Measurements from ENCODE around the gene PHACTR4.
"Not testable (repeated sequence)": the region's sequence is repeated elsewhere in the genome, so short reads cannot be mapped to it uniquely, and the experiment has no call there.

PHACTR4 gene

DNA sequence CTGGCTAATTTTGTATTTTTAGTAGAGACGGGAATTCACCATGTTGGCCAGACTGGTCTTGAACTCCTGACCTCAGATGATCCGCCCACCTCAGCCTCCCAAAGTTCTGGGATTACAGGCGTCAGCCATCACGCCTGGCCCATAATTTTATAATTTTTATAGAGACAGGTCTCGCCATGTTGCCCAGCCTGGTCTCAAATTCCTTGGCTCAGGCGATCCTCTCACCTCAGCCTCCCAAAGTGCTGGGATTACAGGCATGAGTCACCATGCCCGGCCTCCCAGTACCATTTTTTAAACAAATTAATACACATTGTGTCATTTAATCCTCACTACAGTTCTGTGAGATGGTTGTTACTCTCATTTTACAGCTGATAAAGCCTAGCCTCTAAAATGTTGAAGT lies 3.9 kb downstream of the PHACTR4 start:
- not testable (repeated sequence) for FAIRE-seq

DNA sequence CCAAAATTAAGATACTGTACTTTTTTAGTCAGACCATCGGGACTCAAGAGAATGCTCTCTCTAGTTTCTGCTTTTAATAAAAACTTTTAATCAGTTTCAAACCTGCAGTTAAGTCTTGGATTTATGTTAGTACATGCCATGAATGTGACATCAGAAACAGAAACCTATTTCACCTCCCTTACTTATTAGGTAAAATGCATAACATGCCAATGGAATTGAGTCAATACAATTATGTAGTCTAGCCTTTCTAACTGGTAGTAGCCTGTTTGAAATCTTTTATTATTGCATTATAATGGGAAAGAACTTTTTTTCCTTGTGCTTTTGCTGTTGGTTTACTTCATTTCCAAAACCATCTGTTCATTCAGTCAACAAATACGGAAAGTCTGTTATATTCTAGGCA lies 4.8 kb downstream of the PHACTR4 start:
- no peak for FAIRE-seq

DNA sequence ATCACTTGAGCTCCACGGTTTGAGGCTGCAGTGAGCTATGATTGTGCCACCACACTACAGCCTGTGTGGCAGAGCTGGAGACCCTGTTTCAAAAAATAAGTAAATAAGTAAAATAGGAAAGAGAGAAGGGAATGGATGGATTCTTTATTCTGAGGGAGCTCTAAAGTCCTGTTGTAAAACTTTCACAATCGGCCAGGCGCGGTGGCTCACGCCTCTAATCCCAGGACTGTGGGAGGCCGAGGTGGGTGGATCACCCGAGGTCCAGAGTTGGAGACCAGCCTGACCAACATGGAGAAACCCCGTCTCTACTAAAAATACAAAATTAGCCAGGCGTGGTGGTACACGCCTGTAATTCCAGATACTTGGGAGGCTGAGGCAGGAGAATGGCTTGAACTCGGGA lies 6.1 kb downstream of the PHACTR4 start:
- FAIRE-seq, result not testable (repeated sequence)

DNA sequence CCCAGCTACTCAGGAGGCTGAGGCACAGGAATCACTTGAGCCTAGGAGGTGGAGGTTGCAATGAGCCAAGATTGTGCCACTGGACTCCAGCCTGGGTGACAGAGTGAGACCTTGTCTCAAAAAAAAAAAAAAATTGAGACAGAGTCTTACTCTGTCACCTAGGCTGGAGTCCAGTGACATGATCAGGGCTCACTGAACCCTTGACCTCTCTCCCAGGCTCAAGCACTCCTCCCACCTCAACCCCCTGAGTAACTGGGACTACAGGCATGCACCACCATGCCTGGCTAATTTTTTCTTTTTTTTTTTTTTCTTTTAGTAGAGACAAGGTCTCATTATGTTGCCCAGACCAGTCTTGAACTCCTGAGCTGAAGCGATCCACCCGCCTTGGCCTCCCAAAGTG lies 6.7 kb downstream of the PHACTR4 start:
- FAIRE-seq, result not testable (repeated sequence)

DNA sequence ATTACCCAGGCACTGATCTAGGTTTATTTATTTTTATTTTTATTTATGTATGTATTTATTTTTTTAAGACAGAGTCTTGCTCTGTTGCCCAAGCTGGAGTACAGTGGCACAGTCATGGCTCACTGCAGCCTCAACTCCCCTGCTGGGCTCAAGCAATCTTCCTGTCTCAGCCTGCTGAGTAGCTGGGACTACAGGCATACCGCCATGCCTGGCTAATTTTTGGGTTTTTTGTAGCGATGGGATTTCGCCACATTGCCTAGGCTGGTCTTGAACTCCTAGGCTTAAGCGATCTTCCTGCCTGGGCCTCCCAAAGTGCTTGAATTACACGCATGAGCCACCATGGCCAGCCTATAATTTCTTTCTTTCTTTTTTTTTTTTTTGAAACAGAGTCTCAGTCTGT lies 9.4 kb downstream of the PHACTR4 start:
- FAIRE-seq, result no peak

DNA sequence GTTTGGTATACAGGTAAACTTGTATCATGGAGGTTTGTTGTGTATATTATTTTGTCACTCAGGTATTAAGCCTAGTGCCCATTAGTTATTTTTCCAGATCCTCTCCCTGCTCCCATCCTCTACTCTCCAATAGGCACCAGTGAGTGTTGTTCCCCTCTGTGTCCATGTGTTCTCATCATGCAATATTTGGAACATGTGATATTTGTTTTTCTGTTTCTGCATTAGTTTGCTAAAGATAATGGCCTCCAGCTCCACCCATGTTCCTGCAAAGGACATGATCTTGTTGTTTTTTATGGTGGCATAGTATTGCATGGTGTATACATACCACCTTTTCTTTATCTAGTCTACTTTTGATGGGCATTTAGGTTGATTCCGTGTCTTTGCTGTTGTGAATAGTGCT lies 10.9 kb downstream of the PHACTR4 start:
- no peak for FAIRE-seq

DNA sequence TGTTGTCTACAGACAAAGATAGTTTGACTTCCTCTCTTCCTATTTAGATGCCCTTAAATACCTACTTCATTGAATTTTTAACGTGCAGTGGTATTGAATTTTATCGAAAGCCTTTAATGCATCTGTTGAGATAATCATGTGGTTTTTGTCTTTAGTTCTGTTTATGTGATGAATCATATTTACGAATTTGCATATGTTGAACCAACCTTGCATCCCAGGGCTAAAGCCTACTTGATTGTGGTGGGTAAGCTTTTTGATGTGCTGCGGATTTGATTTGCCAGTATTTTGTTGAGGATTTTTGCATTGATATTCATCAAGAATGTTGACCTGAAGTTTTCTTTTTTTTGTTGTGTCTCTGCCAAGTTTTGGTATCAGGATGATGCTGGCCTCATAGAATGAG lies 14.2 kb downstream of the PHACTR4 start:
- not testable (repeated sequence) for FAIRE-seq

DNA sequence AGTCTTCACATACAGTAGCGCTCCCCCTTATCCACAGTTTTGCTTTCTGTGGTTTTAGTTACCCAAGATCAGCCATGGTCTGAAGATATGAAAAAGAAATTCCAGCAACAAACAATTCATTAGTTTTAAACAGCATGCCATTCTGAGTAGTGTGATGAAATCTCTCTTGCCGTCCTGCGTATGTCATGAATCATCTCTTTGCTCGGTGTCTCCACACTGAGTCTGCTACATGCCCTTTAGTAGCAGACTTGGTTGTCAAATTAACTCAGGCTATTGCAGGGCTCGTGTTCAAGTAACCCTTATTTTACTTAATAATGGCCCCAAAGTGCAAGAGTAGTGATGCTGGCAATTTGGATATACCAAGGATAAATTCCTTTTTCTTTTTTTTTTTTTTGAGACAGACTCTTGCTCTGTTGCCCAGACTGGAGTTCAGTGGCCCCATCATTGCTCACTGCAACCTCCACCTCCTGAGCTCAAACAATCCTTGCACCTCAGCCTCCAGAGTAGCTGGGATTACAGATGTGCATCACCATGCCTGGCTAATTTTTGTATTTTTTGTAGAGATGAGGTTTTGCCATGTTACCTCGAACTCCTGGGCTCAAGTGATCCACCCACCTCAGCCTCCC lies 22.6 kb downstream of the PHACTR4 start:
- no peak for FAIRE-seq

DNA sequence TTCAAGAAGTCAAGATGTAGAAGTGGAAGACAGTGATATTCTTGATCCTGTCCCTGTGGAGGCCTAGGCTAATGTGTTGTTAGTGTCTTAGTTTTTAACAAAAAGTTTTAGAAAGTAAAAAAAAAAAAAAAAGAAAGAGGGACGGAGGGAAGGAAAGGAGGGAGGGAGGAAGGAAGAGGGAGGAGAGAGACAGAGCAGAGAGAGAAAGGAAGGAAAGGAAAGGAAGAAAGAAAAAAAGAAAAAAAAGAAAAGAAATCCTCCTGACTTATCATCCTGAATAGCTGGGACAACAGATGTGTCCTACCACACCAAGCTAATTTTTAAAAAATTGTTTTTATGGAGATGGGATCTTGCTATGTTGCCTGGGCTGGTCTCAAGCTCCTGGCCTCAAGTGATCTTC lies 24.6 kb downstream of the PHACTR4 start:
- FAIRE-seq, result no peak

DNA sequence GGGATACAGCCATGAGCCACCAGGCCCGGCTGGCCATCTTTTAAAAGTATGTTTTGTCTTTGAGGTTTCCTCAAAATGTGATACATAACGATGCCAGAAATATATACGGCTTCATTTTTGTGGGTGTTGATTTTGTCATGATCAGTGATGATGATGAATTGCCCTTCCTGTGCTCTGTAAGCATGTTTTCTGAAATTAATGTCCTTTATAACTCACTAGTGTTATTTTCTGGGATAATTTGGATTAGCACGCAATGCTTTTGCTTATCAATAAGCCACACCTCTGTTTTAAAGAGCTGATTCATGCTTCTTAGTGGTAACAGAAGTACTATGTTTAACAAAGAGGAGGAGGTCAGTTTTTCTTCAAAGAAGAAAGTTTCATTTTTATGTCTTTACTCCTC lies 25.6 kb downstream of the PHACTR4 start:
- FAIRE-seq, result no peak

DNA sequence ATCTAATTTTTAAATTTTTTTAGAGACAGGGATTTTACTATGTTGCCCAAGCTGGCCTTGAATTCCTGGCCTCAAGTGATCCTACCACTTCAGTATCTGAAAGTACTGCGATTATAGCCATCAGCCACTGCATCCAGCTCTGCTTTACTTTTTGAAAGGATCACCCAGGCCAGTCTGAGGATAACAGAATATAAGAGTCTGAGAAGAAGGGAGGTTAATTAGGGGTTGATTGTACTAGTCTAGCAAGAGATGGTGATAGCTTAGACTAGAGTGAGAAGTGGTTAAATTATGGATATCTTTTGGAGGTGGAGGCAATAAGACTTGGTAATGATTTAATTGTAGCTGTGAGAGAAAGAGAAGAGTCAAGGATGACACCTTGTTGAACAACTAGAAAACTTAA lies 32.2 kb downstream of the PHACTR4 start:
- no peak for FAIRE-seq

DNA sequence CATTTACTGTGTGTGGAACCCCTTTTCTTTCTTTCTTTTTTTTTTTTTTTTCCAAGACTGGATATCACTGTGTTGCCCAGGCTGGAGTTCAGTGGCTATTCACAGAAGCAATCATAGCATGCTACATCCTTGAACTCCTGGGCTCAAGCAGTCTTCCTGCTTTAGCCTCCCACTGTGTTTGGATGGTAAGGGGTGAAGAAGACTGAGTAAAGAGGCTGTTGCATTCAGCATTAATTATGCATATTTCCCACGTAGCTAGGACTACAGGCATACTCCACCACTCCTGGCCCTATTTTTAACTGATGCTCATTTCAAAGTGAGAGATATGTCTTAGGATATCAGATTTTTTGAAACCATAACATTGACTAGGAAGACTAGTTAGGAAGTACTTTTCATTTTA lies 39.5 kb downstream of the PHACTR4 start:
- FAIRE-seq, result no peak

DNA sequence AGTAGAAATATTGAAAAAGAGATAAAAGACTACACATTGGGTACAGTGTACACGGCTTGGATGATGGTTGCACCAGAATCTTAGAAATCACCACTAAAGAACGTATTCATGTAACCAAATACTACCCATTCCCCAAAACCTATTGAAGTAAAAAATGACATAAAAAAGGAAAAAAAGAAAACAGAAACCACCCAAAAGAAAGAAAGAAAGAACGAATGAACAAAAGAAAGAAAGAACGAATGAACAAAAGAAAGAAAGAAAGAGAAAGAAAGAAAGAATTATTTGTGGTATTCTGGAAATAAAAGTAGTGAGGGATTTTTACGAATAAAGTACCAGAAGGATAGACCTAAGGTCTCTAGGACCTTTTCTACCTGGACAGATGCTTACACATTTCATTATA lies 42.1 kb downstream of the PHACTR4 start:
- no peak for FAIRE-seq

DNA sequence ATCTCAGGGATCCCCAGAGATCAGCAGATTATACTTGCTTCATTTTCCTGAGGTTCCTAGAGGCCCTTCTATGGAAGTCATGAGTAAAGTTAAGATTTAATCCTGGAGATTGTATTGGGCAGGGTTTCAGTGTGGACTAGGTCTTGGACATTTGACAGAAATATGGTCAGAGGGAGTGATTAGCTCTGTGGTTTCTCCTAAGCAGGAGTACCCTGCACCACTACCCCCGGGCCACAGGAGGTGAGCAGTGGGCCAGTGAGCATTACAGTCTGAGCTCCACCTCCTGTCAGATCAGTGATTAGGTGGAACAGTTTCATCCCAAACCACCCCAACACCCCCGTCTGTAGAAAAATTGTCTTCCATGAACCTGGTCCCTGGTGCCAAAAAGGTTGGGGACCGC lies 43.2 kb downstream of the PHACTR4 start:
- FAIRE-seq, result no peak

DNA sequence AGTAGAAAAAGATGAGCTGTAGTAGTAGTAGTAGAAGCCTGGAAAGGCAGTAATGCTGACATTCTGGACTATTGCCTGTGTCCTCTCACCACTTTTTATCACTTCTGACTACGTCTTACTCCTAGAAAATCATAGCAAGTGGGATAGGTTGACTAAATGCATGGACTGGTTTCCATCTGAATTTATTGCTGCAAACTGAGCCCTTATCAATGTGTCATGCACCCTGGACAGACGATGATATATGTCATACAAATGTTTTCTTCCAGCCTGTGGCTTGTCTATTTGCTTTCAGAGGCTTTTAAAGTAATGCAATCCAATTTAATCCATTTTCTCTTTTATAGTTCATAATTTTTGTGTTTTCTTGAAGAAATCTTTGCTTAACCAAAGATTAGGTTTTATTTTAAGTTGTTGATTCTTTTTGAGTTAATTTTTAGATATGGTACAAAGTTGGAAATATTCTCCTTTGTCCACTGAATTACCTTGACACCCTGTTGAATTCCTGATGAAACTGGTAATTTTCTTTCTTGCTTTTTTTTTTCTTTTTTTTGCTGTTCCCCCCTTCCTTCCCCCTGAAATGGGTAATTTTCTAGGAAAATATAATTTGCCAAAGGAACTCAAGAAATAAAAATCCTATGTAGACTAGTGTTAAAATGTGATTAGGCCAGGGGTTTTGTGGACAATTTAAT lies 47.1 kb downstream of the PHACTR4 start:
- no peak for FAIRE-seq

DNA sequence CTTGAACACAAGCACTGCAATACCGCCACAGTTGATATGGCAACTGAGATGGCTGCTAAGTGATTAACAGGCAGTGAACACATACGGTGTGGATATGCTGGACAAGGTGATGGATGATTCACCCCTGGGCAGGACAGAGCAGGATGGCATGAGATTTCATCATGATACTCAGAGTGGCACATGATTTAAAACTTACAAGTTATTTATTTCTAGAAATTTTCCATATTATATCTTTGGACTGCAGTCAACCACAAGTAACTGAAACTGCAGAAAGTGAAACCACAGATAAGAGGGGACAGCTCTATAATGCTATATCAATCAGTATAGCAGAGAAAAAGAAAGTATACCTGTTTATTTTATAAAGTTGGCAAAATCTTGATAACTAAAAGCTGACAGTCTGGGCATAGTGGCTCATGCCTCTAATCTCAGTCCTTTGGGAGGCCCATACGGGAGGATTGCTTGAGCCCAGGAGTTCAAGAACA lies 47.9 kb downstream of the PHACTR4 start:
- no peak for FAIRE-seq

DNA sequence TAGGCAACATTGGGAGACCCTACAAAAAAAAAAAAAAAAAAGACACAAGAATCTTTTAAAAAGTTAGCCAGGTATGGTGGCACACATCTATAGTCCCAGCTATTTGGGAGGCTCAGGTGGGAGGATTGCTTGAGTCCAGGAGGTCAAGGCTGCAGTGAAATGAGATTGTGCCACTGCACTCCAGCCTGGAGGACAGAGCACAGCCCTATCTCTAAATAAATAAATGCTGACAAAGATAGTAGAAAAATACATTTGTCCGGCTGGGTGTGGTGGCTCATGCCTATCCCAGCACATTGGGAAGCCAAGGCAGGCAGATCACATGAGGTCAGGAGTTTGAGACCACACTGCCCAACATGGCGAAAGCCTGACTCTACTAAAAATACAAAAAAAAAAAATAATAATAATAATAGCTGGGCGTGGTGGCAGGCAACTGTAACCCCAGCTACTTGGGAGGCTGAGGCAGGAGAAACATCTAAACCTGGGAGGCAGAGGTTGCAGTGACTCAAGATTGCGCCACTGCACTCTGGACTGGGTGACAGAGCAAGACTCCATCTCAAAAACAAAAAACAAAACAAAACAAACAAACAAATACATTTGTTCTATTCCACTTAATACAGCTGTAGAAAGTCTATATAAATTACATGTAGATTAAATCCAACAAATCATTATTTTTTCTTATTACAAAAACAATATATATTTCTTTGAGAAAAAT lies 48.5 kb downstream of the PHACTR4 start:
- FAIRE-seq, result no peak

DNA sequence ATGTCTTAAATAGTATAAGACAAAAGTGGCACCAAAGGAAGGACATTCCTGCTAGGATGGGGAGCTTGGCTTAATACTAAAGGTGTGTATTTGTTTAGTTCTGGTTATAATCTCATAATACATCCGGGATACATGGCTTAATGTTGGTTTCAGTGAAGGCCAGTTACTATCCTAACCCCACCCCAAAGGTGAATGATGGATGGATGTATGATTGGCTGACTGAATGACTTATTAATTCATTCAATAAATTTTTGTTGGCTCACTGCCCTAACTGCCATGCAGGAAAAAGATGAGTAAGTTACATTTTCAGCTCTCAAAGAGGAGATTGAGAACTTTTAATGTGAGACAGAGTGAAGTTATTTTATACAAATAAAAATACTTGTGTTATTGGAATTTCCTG lies 52.2 kb downstream of the PHACTR4 start:
- FAIRE-seq, result no peak

DNA sequence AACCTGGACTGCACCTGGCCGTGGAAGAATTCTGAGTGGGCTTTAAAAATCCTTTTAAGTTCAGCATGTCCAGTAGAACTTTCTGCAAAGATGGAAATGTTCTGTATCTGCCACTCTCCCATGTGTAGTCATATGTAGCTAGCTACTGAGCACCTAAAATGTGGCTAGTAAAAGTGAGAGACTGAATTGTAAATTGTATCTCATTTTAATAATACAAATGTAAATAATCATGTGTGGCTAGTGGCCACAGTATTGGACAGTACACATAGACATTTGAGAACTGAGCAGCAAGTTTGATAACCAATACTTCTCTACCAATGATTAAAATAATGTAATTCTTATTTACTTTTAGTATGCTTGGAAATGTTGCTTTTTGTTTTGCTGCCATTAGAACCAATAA lies 57.3 kb downstream of the PHACTR4 start:
- FAIRE-seq, result no peak

DNA sequence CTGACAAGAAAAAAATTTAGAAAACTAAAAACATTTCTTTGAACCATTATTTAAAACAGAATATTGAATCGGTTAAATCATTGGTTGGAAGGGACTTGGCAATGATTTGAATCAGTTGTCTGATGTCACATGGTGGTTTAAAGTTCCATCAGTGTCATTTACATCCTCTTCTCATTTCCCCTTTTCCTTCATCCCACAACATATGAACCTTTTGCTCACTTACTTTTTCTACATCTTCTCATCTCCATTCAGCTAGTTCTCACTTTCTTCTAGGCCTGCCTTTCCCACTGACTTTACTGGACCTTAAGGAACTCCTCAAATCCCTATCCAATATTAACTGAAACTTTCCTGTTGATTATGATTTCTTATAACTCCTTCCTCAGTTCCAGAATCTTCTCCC lies 58.5 kb downstream of the PHACTR4 start:
- FAIRE-seq, result no peak

DNA sequence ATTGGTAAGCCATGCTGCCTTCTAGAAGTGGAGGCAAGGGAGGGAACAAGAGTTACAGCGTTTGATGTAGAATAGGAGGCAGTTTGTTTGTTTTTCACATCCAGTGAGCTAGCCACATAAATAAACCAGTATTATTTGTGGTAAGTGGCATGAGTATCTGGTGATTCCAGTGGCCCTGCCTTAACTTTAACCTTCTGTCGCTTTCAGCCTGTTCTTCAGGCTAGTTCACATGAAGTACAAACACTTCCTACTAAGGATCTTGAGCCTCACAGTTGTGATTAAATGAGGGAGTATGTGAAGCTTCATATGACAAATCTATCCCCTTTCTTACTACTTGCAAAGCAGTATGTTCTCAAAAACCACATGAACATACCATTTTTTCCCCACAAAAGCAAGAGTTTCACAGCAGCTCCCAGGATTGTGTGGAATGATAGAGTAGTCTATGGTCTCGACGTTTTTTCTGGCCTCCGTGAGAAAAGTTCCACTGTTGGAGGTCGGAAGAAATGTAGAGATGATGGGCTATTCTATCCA lies 59.5 kb downstream of the PHACTR4 start:
- FAIRE-seq, result no peak

DNA sequence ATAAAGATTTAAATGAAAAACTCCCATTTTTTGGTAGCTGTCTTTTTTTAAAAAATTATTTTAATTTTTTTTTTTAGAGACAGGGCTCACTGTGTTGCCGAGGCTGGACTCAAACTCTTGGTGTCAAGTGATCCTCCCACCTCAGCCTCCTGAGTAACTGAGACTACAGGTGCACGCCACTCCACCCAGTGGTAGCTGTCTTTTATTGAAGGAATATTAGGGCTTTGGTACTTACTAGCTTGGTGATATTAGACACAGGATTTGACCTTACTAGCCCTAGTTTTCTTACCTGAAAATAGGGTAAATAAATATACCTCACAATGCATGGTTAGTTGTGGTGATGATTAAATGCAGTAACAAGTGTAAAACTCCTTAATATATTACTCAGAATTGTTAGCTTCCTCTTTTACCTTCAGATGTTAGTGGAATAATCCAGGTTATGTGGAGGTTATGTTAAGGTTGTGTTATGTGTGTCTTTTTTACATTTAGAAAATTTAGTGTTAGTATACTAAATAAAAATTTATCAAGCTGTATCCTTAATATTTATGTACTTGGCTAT lies 66.8 kb downstream of the PHACTR4 start:
- no peak for FAIRE-seq

DNA sequence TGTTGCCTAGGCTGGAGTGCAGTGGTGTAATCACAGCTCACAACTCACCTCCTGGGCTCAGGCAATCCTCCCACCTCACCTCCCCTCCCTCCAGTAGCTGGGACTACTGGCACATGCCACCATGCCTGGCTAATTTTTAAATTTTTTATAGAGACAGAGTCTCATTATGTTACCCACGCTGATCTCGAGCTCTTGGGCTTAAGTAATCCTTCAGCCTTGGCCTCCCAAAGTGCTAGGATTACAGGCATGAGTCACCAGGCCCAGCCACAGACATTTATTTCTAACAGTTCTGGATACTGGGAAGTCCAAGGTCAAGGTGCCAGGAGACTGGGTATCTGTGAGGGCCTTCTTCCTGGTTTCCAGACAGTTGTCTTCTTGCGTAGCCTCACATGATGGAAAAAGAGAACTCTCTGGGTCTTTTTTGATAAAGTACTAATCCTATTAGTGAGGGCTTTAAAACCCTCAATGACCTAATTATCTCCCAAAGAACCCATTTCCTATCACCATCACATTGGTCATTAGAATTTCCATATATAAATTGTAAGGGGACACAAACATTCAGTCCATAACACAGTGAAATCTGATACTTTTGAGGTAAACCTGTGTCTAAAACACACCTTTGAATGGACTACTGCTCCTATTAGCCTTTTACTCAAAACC lies 67.9 kb downstream of the PHACTR4 start:
- no peak for FAIRE-seq
